A549 treated with ZK216348 at 1 μM for 4 hours (cell line): Measurements from ENCODE around the gene CTSO. TPM values are rescaled to one million over a fixed set of nuclear protein-coding genes. Genes with fewer than 3 reads are reported as not detected.

Experiments
- total RNA-seq: library from RNA; stranded (reverse); fragments of 200-300 nt; extraction: Qiagen RNA extraction; gene quantifications from 5 replicates; pipeline ENCODE4 v1.2.3, GENCODE V29; 2022; ENCODE audit warnings: low read depth

Gene CTSO, protein sequence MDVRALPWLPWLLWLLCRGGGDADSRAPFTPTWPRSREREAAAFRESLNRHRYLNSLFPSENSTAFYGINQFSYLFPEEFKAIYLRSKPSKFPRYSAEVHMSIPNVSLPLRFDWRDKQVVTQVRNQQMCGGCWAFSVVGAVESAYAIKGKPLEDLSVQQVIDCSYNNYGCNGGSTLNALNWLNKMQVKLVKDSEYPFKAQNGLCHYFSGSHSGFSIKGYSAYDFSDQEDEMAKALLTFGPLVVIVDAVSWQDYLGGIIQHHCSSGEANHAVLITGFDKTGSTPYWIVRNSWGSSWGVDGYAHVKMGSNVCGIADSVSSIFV
- 0.65 to 1.5 TPM (median 0.88 TPM) in 5 replicates for total RNA-seq

DNA sequence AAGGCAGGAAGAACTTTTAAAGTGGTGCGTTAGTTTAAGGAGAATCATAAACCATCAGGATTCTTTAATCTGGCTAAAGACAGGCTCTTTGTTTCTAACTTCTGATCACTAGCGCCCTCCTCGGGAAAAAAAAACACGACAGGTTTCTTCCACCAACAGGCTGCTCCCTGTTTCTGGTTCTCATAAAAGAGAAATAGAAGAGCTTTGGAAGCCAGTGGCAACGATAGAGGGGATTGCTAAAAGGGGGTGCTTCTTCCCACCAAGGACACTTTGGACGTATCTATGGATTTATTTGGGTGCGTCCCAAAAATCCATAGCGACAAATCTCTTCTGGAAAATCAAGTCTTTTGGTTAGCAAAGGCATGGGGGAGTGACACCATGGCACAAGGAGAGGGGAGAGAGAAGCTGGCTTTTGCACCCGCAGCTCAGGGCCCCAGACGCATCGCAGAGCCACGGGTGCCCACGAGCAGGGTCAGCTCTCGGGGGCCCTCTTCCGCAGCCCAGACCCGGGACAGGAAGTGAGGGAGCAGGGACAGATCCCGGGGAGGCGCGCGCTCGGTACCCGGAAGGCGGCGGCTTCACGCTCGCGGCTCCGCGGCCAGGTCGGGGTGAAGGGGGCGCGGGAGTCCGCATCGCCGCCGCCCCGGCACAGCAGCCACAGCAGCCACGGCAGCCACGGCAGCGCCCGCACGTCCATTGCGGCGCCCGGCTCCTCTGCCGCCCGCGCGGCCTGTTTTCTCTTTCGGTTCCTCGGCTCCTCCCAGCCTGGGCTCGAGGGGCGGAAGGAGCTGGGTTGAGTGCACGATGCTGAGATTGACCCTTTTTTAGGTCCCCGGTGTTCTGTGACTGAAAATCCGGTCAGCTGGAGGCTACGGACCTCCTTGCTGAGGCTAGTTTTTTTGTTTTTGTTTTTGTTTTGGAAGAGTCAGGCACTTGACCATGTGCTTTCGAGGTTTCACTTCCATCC is at the start of gene CTSO:
CTSO (minus strand) TSS at position 716 of the 967 bp plus-strand sequence; CDS start at position 697, 19 bp downstream.

DNA sequence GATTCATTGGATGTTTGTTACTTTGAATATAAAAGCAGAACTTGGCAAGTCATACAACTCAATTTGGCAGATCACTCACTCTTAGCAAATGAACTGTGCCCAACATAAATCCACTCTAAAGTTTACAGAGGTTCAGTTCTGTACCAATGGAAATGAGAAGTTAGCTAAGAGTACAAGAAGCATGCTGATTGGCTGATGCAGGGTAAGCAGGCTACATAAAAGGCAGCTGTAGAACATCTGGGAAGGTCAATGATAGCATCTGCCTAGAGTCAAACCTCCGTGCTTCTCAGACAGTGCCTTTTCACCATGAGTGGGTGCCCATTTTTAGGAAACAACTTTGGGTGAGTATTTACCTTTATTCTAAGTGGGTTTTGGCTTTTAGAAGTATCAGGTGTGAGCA is 50.2 kb downstream of the CTSO start, which contains the start of gene TDO2:
TDO2 (plus strand) TSS at position 244 of the 400 bp plus-strand sequence; CDS start at position 307, 63 bp downstream.

Other genes with a start within 250 kb of the CTSO start
- 0.20 to 0.33 TPM (median 0.26 TPM) in 5 replicates for gene GUCY1B1, start 194.8 kb downstream of the CTSO start, total RNA-seq
- not detected in 5 replicates for gene ASIC5, start 87.6 kb downstream of the CTSO start, total RNA-seq
- gene TDO2, start 50.2 kb downstream of the CTSO start, total RNA-seq, result 0.22 to 0.73 TPM (median 0.62 TPM) in 5 replicates